ENCODE results near the gene SLC12A4.
"Not testable (repeated sequence)": the region's sequence is repeated elsewhere in the genome, so short reads cannot be mapped to it uniquely, and the experiment has no call there.

The SLC12A4 gene

DNA sequence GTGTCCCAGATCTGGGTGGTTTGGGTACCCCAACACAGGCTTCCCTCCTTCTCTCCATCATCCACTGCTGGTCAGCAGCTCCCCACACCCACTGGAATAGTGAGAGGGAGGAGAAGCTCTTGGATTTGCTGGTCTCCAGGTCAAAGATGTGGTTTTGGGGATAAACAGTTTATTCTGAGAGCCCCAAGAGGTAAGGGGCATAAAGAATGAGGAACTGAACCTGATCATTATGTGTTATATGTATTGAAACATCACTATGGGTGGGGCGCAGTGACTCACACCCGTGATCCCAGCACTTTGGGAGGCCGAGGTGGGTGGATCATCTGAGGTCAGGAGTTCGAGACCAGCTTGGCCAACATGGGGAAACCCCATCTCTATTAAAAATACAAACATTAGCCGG is 27.0 kb upstream of the SLC12A4 start:
- Mint-ChIP-seq H3K36me3 (peaks cover 0 to 2% of the 10 kb centered on the region in 2 donors), H3K27me3 (no peaks in the 10 kb centered on the region), H3K27ac (peak overlapping the region; percentile 94), H3K9me3 (peaks cover 1 to 5% of the 10 kb centered on the region in 2 donors), H3K4me3 (peak overlapping the region in 1 of 2 donors; percentile 2), H3K4me1 (peaks cover 56 to 77% of the 10 kb centered on the region in 2 donors)
- ATAC-seq (replicated peaks) = peak; percentile 56 to 57
- DNase-seq = peak; percentile 66

DNA sequence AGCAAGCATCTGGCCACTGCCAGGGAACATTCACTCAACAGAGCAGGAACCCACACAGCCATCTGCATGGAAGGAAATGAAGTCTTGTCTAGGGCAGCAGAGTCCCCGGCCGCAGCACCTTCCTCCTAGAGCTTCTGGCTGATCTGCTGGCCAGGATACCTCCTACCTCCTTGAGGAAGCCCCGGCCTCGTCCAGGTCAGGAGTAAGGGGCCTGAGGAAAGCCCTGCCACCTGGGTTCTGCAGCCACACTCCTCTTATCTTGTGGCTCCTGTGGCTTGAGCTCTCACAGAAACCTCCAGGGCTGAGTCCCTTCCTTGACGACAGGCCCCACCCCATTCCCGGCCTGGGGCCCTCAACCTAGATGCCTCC is 25.6 kb upstream of the SLC12A4 start:
- Mint-ChIP-seq H3K4me1 (peaks cover 49 to 77% of the 10 kb centered on the region in 2 donors), H3K4me3 (peak overlapping the region; percentile 69 to 80), H3K27ac (peak overlapping the region; percentile 97)
- H3K9me3 Mint-ChIP-seq, H3K36me3 Mint-ChIP-seq, H3K27me3 Mint-ChIP-seq, DNase-seq: not testable (repeated sequence)
- ATAC-seq (replicated peaks) = peak; percentile 12 to 13

DNA sequence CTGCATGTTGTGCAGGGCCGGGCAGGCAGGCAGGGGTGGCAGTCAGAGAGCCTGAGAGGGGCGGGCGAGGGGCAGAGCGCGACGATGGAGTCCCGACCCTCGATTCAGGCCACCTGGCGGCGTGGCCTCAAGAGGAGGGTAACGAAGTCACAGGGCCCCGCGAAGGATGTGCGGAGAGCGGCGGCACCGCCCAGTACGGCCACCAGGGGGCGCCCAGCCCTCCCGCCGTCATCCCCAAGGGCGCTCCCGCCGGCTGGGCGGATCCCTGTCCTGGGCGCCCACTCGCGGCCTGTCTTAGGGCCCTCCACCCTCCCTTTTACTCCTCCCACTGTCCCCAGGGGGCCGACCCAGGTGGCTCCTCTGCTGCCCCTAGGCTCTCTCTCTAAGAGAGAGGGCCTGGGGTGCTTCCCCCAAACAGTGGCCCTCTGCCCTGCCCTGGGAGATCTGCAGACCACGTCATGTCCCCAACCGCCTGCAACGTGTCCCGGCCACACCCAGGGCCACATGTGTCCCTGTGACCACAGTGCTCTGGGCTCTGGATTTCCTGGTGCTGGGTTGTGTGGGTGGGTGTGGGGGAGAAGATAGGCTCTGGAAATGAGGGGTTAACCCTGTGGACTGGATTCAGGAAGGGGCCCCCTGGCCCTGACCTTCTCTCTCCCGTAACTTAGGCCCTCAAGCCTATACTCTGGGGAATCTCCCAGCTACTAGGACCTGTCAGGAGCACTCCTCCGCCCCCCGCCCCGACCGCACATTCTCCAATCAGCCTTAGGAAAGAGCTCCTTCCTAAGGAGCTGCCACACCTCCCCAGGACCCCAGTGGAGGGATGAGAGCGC is 25.0 kb upstream of the SLC12A4 start:
- Mint-ChIP-seq H3K27me3 (no peaks in the 10 kb centered on the region), H3K9me3 (peaks cover 0 to 1% of the 10 kb centered on the region in 2 donors), H3K36me3 (peaks cover 0 to 2% of the 10 kb centered on the region in 2 donors), H3K4me3 (peak overlapping the region; percentile 69 to 80), H3K4me1 (peaks cover 49 to 78% of the 10 kb centered on the region in 2 donors), H3K27ac (peak overlapping the region; percentile 97)
- ATAC-seq (replicated peaks) (peak; percentile 77 to 86), DNase-seq (peak; percentile 92)

DNA sequence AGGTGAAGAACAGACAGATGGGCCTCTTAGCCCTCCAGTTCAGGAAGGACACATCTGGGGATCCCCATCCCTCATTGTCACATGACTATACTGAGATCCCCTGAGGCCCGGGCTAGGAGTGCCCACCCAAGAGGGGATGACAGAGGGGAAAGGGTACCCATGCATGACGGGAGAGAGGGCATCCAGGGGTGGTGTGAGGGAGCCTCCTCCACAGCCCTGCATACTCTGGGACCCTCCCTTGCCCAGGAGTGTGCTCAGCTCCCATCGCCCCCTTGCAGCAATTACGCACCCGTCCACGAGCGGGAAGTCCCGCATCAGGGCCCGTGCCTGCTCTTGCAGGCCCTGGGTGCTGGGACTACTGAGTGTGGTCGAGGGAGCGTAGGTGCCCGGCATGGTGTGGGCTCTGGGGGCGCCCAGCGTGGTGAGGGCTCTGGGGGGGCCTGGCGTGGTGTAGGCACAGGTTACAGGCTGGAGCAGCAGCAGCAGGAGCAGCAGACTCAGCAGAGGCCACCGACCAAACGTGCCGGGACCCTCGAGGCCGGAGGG is 24.3 kb upstream of the SLC12A4 start:
- Mint-ChIP-seq H3K27ac (peak overlapping the region; percentile 97), H3K4me3 (peak overlapping the region; percentile 57 to 80)
- no peak for ATAC-seq (replicated peaks)

DNA sequence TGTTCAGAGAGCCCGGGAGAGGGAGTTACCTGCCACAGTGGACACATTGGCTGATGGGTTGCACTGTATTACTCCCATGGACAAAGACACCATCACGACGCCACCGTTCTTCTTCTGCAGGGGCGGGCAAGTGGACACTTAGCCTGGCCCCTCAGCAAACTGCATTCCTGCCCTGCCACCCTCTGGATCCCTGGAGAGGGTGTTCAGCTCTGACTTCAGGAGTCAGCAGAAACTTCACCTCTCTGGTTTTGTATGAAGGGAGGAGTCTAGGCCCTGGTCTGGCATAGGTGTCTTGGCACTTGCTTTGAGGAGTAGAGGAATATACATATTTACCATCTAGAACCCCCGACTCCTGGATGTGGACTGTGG is 21.6 kb upstream of the SLC12A4 start:
- H3K4me3 Mint-ChIP-seq = no peak overlapping the region
- no peak for DNase-seq
- no peaks in the 10 kb centered on the region for H3K9me3 Mint-ChIP-seq
- no peak for ATAC-seq (replicated peaks)
- H3K36me3 Mint-ChIP-seq = no peaks in the 10 kb centered on the region
- H3K4me1 Mint-ChIP-seq = peaks cover 47 to 75% of the 10 kb centered on the region in 2 donors
- peak overlapping the region; percentile 7 for H3K27ac Mint-ChIP-seq
- no peaks in the 10 kb centered on the region for H3K27me3 Mint-ChIP-seq

More for the DNA sequence above, 24.3 kb upstream of the SLC12A4 start:
- peaks cover 0 to 2% of the 10 kb centered on the region in 2 donors for H3K36me3 Mint-ChIP-seq
- no peak for DNase-seq
- peaks cover 51 to 81% of the 10 kb centered on the region in 2 donors for H3K4me1 Mint-ChIP-seq
- H3K27me3 Mint-ChIP-seq = no peaks in the 10 kb centered on the region
- H3K9me3 Mint-ChIP-seq = peaks cover 0 to 1% of the 10 kb centered on the region in 2 donors

DNA sequence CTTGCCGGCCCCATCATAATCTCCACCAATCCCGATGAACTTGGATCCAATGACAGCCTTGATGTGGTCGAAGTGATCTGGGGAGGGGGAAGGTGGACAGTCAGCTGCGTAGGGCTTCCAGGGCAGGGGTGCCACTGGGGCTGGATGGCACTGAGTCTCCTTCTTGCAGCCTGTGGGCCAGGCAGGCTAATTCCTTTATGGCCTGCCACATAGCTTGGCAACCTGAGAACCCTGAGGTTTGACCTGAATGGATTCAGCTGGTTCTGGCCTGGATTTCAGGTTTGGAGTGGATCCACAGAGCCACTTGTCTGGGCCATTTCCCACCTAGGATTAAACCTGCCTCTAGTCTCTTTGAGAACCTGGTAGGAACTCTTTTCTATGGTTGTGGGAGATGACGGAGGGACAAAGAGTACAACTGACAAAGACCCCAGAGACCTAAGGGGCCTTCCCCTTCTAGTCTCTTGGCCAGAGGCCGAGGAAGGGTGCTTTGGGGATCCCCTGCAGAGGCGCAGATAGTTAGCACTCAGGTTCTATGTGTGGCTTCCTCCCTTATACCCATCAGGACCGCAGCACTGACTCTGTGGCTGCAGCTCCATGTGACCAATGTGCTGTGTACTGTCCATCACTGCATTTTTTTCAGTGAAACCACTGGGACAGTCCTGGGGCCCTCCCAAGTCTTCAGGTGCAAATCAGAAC is 21.0 kb upstream of the SLC12A4 start:
- H3K36me3 Mint-ChIP-seq = no peaks in the 10 kb centered on the region
- ATAC-seq (replicated peaks) (peak in 1 of 2 donors; percentile 12), DNase-seq (no peak)
- peaks cover 47 to 75% of the 10 kb centered on the region in 2 donors for H3K4me1 Mint-ChIP-seq
- H3K27me3 Mint-ChIP-seq = no peaks in the 10 kb centered on the region
- no peaks in the 10 kb centered on the region for H3K9me3 Mint-ChIP-seq
- no peak overlapping the region for H3K4me3 Mint-ChIP-seq
- peak overlapping the region; percentile 53 for H3K27ac Mint-ChIP-seq

DNA sequence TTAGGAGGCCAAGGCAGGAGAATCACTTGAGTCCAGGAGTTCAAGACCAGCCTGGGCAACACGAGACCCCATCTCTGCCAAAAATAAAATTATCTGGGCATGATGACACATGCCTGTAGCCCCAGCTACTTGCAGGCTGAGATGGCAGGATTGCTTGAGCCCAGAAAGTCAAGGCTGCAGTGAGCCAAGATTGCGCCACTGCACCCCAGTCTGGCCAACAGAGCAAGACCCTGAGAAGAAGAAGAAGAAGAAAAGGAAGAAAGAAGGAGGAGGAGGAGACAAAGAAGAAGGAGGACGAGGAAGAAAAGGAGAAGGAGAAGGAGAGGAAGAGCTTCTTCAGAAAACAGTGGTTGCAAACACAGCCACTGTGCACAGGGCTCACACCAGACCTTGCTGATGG is 20.2 kb upstream of the SLC12A4 start:
- no peak for DNase-seq
- Mint-ChIP-seq H3K4me1 (peaks cover 47 to 79% of the 10 kb centered on the region in 2 donors), H3K36me3 (no peaks in the 10 kb centered on the region), H3K27ac (peak overlapping the region; percentile 53), H3K9me3 (no peaks in the 10 kb centered on the region), H3K4me3 (peak overlapping the region in 1 of 2 donors; percentile 9), H3K27me3 (no peaks in the 10 kb centered on the region)
- ATAC-seq (replicated peaks) = no peak

DNA sequence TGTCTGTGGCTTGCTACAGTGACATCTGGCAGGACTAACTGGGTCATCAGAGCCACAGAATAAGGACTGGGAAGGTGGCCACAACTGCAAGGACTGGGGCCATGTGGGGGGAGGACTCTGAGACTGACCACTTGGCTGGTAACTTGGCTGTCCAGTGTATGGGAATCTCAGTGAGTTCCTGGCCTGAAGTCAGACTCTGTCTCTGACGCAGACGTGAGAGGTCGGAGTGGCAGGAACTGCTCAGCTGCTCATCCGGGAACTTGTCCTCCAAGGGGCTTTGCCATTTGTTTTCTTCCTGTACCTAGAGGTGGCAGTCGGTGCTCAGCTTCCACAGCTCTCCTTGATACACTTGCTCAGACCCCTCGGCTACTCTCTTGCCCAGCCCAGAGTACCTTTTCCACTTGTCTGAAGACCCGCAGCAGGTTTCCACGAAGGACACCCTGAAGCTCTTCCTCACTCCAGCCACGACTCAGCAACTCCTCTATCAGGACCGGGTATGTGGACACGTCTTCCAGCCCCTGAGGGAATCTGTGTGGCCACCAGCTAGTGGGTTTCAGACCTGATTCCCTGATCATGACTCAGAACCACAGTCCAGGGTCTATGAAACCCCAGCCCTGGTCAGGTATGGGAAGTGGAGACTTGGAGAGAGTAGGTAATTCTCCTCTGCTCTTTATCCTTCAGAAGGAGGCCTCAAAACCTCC is 19.2 kb upstream of the SLC12A4 start:
- Mint-ChIP-seq H3K27ac (peak overlapping the region; percentile 86), H3K27me3 (no peaks in the 10 kb centered on the region), H3K4me1 (peaks cover 49 to 79% of the 10 kb centered on the region in 2 donors), H3K4me3 (no peak overlapping the region), H3K9me3 (no peaks in the 10 kb centered on the region), H3K36me3 (no peaks in the 10 kb centered on the region)
- DNase-seq = no peak
- no peak for ATAC-seq (replicated peaks)

DNA sequence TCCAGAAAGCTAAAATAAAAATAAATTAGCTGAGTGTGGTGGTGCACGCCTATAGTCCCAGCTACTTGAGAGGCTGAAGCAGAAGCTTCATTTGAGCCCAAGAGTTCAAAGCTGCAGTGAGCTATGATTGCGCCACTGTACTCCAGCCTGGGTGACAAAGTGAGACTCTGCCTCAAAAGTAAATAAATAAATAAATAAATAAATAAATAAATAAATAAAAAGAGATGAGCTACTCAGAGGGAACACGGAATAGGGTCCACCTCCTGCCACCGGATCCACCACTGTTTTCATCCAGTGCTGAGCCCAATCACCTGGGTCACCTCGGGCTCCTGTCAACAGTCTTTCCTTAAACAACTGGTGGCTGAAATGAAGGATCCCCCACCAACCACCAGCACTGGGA is 18.5 kb upstream of the SLC12A4 start:
- DNase-seq = no peak
- H3K36me3 Mint-ChIP-seq = no peaks in the 10 kb centered on the region
- peak overlapping the region; percentile 86 for H3K27ac Mint-ChIP-seq
- H3K4me3 Mint-ChIP-seq = no peak overlapping the region
- no peaks in the 10 kb centered on the region for H3K27me3 Mint-ChIP-seq
- no peaks in the 10 kb centered on the region for H3K9me3 Mint-ChIP-seq
- peaks cover 48 to 76% of the 10 kb centered on the region in 2 donors for H3K4me1 Mint-ChIP-seq
- no peak for ATAC-seq (replicated peaks)

DNA sequence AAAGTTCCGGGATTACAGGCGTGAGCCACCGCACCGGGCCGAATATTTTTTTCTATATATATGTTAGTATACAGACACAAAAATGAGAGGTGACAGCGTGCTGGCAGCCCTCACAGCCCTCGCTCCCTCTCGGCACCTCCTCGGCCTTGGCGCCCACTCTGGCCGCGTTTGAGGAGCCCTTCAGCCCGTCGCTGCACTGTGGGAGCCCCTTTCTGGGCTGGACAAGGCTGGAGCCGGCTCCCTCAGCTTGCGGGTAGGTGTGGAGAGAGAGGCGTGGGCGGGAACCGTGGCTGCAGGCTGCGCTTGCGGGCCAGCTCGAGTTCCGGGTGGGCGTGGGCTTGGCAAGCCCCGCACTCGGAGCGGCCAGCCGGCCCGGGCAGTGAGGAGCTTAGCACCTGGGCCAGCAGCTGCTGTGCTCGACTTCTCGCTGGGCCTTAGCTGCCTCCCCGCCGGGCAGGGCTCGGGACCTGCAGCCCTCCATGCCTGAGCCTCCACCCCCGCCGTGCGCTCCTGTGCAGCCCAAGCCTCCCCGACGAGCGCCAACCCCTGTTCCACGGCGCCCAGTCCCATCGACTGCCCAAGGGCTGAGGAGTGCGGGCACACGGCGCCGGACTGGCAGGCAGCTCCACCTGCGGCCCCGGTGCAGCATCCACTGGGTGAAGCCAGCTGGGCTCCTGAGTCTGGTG is 13.7 kb upstream of the SLC12A4 start:
- no peak for DNase-seq
- H3K9me3 Mint-ChIP-seq = no peaks in the 10 kb centered on the region
- H3K27ac Mint-ChIP-seq = peak overlapping the region; percentile 95
- H3K27me3 Mint-ChIP-seq = peaks cover 0 to 4% of the 10 kb centered on the region in 2 donors
- peaks cover 22 to 44% of the 10 kb centered on the region in 2 donors for H3K4me1 Mint-ChIP-seq
- H3K4me3 Mint-ChIP-seq = no peak overlapping the region
- no peak for ATAC-seq (replicated peaks)
- no peaks in the 10 kb centered on the region for H3K36me3 Mint-ChIP-seq

DNA sequence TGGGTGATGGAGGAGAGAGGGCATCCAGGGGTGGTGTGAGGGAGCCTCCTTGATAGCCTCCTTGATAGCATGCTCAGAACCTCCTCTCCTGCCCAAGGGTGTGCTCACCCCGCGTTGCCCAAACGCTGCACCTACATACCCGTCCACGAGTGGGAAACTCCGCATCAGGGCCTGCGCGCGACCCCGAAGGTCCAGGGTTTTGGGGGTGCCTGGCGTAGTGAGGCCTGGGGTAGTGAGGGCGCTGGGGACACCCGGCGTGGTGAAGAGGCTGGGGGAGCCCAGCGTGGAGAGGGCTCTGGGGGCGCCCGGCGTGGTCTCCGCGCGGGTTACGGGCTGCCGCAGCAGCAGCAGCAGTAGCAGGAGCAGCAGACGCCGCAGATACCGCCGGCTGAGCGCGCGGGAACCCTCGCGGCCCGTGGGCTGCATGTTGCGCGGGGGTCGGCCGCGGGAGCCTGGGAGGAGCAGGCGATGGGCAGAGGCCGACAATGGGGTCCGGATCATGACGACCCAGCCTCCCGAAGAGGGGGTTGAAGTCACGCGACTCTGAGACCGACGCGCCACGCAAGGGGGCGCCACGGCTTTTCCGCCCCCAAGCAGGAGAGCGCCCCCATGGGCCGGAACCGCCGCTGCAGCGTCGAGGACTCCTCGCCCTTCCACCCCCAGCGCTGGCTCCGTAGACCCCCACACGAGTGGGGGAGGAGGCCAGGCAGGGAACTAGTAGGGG is 11.7 kb upstream of the SLC12A4 start, which contains the start of gene DPEP3:
TSS of gene DPEP3 (minus strand) at position 545 of the 724 bp plus-strand sequence. CDS start at position 426, 119 bp downstream.
- ATAC-seq (replicated peaks) = no peak
- H3K4me1 Mint-ChIP-seq = peaks cover 29 to 49% of the 10 kb centered on the region in 2 donors
- peaks cover 0 to 9% of the 10 kb centered on the region in 2 donors for H3K27me3 Mint-ChIP-seq
- H3K4me3 Mint-ChIP-seq = peak within 1 kb of the TSS in 1 of 2 donors; percentile 32
- no peak for DNase-seq
- H3K9me3 Mint-ChIP-seq = no peaks in the 10 kb centered on the region
- H3K27ac Mint-ChIP-seq = no peak within 1 kb of the TSS
- H3K36me3 Mint-ChIP-seq = no peaks in the 10 kb centered on the region

DNA sequence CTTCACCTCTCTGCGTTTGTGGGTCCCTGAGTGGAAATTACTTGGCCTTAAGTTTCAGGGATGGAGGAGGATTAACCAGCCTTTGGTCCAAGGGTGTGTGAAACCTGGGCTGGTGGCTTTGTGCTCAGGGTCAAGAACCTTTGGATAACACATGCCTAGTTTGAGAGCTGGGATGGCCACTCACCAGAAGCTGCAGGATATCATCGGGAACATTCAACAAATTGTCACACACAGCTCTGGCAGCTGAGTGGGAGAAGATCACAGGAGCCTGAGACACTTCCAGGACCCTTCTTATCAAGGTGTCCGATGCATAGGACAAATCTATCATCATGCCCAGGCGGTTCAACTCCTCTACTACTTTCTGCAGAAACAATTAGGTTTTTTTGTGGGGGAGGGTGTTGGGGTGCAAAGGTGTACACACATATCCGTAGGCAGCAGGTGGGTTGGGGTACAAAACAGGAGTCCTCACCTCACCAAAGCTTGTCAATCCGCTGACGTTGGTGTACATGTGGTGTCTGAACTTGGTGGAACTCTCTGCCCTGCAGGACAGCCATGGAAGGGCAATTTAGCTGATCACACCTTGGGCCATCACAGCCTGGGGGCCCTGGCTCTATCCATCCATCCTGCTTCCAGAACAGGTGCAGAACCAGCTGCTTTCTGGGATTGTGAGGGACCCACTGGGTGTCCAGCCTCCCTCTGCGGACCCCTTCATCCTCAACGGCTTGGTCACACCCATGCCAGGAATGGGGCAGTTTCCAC is 9.2 kb upstream of the SLC12A4 start:
- ATAC-seq (replicated peaks) = no peak
- no peak for DNase-seq
- Mint-ChIP-seq H3K4me1 (peaks cover 14 to 25% of the 10 kb centered on the region in 2 donors), H3K9me3 (no peaks in the 10 kb centered on the region), H3K4me3 (no peak overlapping the region), H3K27ac (no peak overlapping the region), H3K36me3 (no peaks in the 10 kb centered on the region), H3K27me3 (peaks cover 0 to 9% of the 10 kb centered on the region in 2 donors)
